Endodermal cell (in vitro differentiated cells): Measurements from ENCODE around the gene NDUFV2. TPM values are rescaled to one million over a fixed set of nuclear protein-coding genes. Genes with fewer than 3 reads are reported as not detected.
"Not testable (repeated sequence)": the region's sequence is repeated elsewhere in the genome, so short reads cannot be mapped to it uniquely, and the experiment has no call there.

Experiments used
- DNase-seq: peaks from one replicate; pipeline ENCODE4 v3.0.0-alpha.2; 2017
- H3K27ac ChIP-seq: 2 replicates; pipeline ENCODE4 v1.5.1; 2013; ENCODE audit warnings: mild to moderate bottlenecking, low read depth, low read length, moderate library complexity
- H3K27me3 ChIP-seq: 2 replicates; pipeline ENCODE4 v1.6.1; 2013; ENCODE audit warnings: mild to moderate bottlenecking, low read length, moderate library complexity; ENCODE audit not compliant: insufficient read depth, control insufficient read depth, poor library complexity, severe bottlenecking
- H3K36me3 ChIP-seq: 2 replicates; pipeline ENCODE4 v1.7.0; 2013; ENCODE audit warnings: mild to moderate bottlenecking, low read length, moderate library complexity; ENCODE audit not compliant: control insufficient read depth, insufficient read depth
- H3K4me1 ChIP-seq: one replicate; pipeline ENCODE4 v1.7.0; 2013; ENCODE audit warnings: low read length; ENCODE audit not compliant: control insufficient read depth, insufficient read depth
- H3K4me3 ChIP-seq: 2 replicates; pipeline ENCODE4 v1.5.1; 2013; ENCODE audit warnings: mild to moderate bottlenecking, low read length, moderate library complexity
- H3K9ac ChIP-seq: 2 replicates; pipeline ENCODE4 v1.6.1; 2013; ENCODE audit warnings: mild to moderate bottlenecking, low read length, moderate library complexity; ENCODE audit not compliant: poor library complexity, severe bottlenecking; ENCODE audit errors: extremely low read depth
- H3K9me3 ChIP-seq: 2 replicates; pipeline ENCODE4 v1.6.1; 2013; ENCODE audit warnings: mild to moderate bottlenecking, low read length, moderate library complexity; ENCODE audit not compliant: control insufficient read depth
- H3K27ac Mint-ChIP-seq: 2 replicates; pipeline ENCODE4 v1.8.0; 2020; ENCODE audit warnings: mixed read lengths
- H3K27me3 Mint-ChIP-seq: 2 replicates; pipeline ENCODE4 v1.8.0; 2021; ENCODE audit warnings: mild to moderate bottlenecking, mixed read lengths; ENCODE audit not compliant: insufficient read depth
- H3K36me3 Mint-ChIP-seq: 2 replicates; pipeline ENCODE4 v1.8.0; 2020; ENCODE audit warnings: low read depth, mixed read lengths
- H3K4me1 Mint-ChIP-seq: 2 replicates; pipeline ENCODE4 v1.8.0; 2020; ENCODE audit warnings: mixed read lengths
- H3K4me3 Mint-ChIP-seq: 2 replicates; pipeline ENCODE4 v1.8.0; 2020; ENCODE audit warnings: mild to moderate bottlenecking, moderate library complexity, mixed read lengths
- H3K9me3 Mint-ChIP-seq: 2 replicates; pipeline ENCODE4 v1.8.0; 2020; ENCODE audit warnings: mild to moderate bottlenecking, mixed read lengths
- WGBS, 2 experiments: methylation state at CpG; one replicate each; pipeline versions ENCODE4 v1.1.5 to v1.1.7; 2013; ENCODE audit warnings: missing lambda C conversion rate in 2 of 2, mixed read lengths in 1 of 2; ENCODE audit not compliant: insufficient coverage in 1 of 2, insufficient read length in 1 of 2; 5-methylcytosine and 5-hydroxymethylcytosine counted together
- total RNA-seq, 2 donors: library from RNA; stranded (reverse); fragmentation: NEBNext Ultra II Directional in 1 of 2; extraction: Animal tissue kit (Norgen Biotek cat#: 25700) in 1 of 2; gene quantifications; 2 replicates in 1 of 2; 3 replicates in 1 of 2; pipeline ENCODE4 v1.2.1, GENCODE V29; 2021
- TF ChIP-seq, protein P1 (sequence below): fragments of 200-600 bp; sonication (generic); conservative IDR thresholded peaks from 2 replicates; pipeline ENCODE4 v1.5.0; 2021; ENCODE audit warnings: antibody characterized with exemption, mild to moderate bottlenecking

Gene NDUFV2
- total RNA-seq, 2 donors from 2014 or later, result 123 to 138 TPM

DNA sequence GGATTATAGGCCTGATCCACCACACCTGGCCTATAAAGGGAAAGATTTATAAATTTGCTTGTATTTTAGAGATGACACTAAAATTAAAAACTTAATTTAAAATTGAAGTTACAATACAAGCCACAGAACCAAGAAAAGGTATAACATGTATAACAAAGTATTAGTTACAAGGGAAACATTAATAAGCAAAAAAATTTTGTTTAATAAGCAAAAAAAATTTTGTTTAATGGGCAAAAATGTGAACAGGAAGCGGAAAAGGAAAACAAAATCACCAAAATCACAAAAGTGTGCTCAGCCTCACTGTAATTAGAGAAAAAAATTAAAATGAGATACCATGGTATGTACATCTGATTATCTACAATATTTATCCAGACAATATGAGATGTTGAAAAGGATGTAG lies 15.9 kb upstream of the NDUFV2 start:
- no peaks in the 10 kb centered on the region for H3K9me3 ChIP-seq
- H3K9ac ChIP-seq, result no peak overlapping the region
- no peaks in the 10 kb centered on the region for H3K4me1 ChIP-seq
- no peak overlapping the region for H3K4me3 Mint-ChIP-seq
- H3K4me1 Mint-ChIP-seq, result no peaks in the 10 kb centered on the region
- no peaks in the 10 kb centered on the region for H3K36me3 Mint-ChIP-seq
- H3K27me3 Mint-ChIP-seq, result no peaks in the 10 kb centered on the region
- no peak overlapping the region for H3K27ac ChIP-seq
- TF ChIP-seq, protein P1, sequence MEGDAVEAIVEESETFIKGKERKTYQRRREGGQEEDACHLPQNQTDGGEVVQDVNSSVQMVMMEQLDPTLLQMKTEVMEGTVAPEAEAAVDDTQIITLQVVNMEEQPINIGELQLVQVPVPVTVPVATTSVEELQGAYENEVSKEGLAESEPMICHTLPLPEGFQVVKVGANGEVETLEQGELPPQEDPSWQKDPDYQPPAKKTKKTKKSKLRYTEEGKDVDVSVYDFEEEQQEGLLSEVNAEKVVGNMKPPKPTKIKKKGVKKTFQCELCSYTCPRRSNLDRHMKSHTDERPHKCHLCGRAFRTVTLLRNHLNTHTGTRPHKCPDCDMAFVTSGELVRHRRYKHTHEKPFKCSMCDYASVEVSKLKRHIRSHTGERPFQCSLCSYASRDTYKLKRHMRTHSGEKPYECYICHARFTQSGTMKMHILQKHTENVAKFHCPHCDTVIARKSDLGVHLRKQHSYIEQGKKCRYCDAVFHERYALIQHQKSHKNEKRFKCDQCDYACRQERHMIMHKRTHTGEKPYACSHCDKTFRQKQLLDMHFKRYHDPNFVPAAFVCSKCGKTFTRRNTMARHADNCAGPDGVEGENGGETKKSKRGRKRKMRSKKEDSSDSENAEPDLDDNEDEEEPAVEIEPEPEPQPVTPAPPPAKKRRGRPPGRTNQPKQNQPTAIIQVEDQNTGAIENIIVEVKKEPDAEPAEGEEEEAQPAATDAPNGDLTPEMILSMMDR, result no peak
- H3K36me3 ChIP-seq, result no peaks in the 10 kb centered on the region
- no peak overlapping the region for H3K27ac Mint-ChIP-seq
- 100% methylated on average over 1 of the region's 1 CpG; no CpG with 5 or more reads in 1 of the 2 experiments for WGBS, 2 experiments
- no peak for DNase-seq
- H3K27me3 ChIP-seq, result no peaks in the 10 kb centered on the region
- no peak overlapping the region for H3K4me3 ChIP-seq
- no peaks in the 10 kb centered on the region for H3K9me3 Mint-ChIP-seq

- Histone ChIP-seq H3K27ac (no peak overlapping the region), H3K9ac (no peak overlapping the region), H3K9me3 (no peaks in the 10 kb centered on the region), H3K36me3 (no peaks in the 10 kb centered on the region), H3K27me3 (no peaks in the 10 kb centered on the region), H3K4me1 (no peaks in the 10 kb centered on the region), H3K4me3 (no peak overlapping the region)
- whole genome bisulfite sequencing, 2 experiments, result 100% methylated on average over 2 of the region's 2 CpGs; no CpG with 5 or more reads in 1 of the 2 experiments
- no peak for DNase-seq
- Mint-ChIP-seq H3K27ac (no peak overlapping the region), H3K4me1 (no peaks in the 10 kb centered on the region), H3K36me3 (no peaks in the 10 kb centered on the region), H3K27me3 (no peaks in the 10 kb centered on the region), H3K9me3 (no peaks in the 10 kb centered on the region), H3K4me3 (no peak overlapping the region)
- TF ChIP-seq, protein P1, result no peak
These were observed 15.4 kb upstream of the NDUFV2 start for GRCh38 chr18:9087144-9087543.

DNA sequence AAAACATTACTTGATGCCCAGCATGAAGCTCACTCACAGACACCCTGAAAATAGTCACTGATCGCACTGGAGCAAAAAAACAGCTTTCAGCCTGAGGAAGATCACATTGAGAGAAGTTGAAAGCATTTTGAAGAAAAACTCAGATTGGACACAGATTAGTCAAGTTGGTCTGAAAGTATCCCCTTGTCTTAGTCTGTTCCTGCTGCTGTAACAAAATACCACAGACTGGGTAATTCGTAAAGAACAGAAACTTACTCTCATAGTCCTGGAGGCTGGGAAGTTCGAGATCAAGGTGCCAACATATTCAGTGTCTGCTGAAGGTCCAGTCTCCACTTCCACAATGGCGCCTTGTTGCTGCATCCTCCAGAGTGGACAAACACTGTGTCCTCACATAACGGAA lies 14.2 kb upstream of the NDUFV2 start:
- H3K36me3 Mint-ChIP-seq, result no peaks in the 10 kb centered on the region
- no peak for DNase-seq
- H3K36me3 ChIP-seq, result no peaks in the 10 kb centered on the region
- H3K9me3 Mint-ChIP-seq, result no peaks in the 10 kb centered on the region
- TF ChIP-seq, protein P1, result no peak
- no peaks in the 10 kb centered on the region for H3K4me1 Mint-ChIP-seq
- H3K27ac Mint-ChIP-seq, result no peak overlapping the region
- H3K4me3 ChIP-seq, result no peak overlapping the region
- no peaks in the 10 kb centered on the region for H3K9me3 ChIP-seq
- H3K27me3 Mint-ChIP-seq, result no peaks in the 10 kb centered on the region
- H3K9ac ChIP-seq, result no peak overlapping the region
- H3K27me3 ChIP-seq, result no peaks in the 10 kb centered on the region
- no peaks in the 10 kb centered on the region for H3K4me1 ChIP-seq
- no peak overlapping the region for H3K4me3 Mint-ChIP-seq
- WGBS, 2 experiments, result 91 to 100% methylated on average over 3 to 5 of the region's 5 CpGs
- no peak overlapping the region for H3K27ac ChIP-seq

DNA sequence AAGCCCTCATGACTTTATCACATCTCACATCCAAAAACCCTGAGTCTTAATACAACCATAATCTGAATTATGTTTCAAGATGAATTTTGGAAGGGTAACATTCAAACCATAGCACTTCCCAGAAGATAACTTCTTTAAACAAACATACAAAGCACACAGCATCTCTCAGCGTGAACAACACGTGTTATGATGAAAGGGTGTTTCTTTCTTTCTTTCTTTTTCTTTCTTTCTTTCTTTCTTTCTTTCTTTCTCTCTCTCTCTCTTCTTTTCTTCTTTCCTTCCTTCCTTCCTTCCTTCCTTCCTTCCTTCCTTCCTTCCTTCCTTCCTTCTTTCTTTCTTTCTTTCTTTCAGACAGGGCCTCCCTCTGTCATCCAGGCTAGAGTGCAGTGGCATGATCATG lies 13.8 kb upstream of the NDUFV2 start:
- H3K9ac ChIP-seq, H3K9me3 Mint-ChIP-seq, H3K36me3 Mint-ChIP-seq, H3K27ac ChIP-seq, H3K27me3 ChIP-seq, H3K4me3 Mint-ChIP-seq, H3K36me3 ChIP-seq, H3K27ac Mint-ChIP-seq, H3K9me3 ChIP-seq, H3K4me3 ChIP-seq, DNase-seq, H3K4me1 ChIP-seq, H3K27me3 Mint-ChIP-seq, H3K4me1 Mint-ChIP-seq: not testable (repeated sequence)
- 100% methylated on average over 1 of the region's 2 CpGs; no CpG with 5 or more reads in 1 of the 2 experiments for WGBS, 2 experiments
